HG02759 (cell line): ENCODE data around the gene SEPTIN1.
"Not testable (repeated sequence)": the region's sequence is repeated elsewhere in the genome, so short reads cannot be mapped to it uniquely, and the experiment has no call there.

Experiments used
- ATAC-seq: cut with Tn5 transposase; IDR thresholded peaks from one replicate; pipeline ENCODE4 v1.9.1; 2021; ENCODE audit warnings: mild to moderate bottlenecking, moderate library complexity; ENCODE audit not compliant: unreplicated experiment

Gene SEPTIN1

GRCh38 chr16:30401768-30402425, 19.5 kb upstream of the SEPTIN1 start:
- ATAC-seq = no peak

DNA sequence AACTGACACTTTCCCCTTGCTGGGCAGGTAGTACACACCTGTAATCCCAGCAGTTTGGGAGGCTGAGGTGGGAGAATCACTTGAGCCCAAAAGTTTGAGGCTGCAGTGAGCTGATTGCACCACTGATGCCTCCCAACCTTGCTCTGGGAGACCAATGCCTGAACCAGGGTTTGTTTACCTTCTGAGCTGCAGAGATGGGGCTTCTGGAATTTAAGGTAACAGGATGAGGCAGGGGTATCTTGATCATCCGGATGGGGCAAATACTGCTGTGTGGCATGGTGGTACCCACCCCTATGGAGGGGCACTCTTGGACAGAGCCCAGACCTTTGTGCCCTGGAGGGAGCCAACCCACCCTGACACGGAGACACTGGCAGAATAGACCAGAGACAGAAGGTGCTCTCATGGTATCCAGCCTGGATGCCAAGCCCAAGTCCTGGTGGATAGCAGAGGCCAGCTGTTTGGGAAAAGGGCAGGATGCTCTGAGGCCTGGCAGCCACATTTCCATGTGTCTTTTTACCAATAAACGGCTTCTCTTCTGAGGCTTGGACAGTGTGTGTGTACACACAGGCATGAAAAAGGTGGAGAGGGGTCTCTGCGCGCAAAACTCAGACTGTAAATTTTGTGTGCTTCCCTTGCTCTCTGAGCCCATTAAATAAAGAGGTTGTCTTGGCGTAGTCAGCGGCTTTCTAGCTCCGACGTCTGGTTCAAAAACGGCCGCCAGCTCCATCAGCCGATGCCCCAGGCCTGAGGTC, 17.2 kb upstream of the SEPTIN1 start:
- ATAC-seq = no peak

GRCh38 chr16:30398661-30399434, 16.5 kb upstream of the SEPTIN1 start:
- no peak for ATAC-seq

GRCh38 chr16:30397776-30398660, 15.7 kb upstream of the SEPTIN1 start:
- no peak for ATAC-seq

- ATAC-seq = no peak
Measured at GRCh38 chr16:30397056-30397455, 14.7 kb upstream of the SEPTIN1 start.

GRCh38 chr16:30396627-30397026, 14.3 kb upstream of the SEPTIN1 start:
- ATAC-seq = not testable (repeated sequence)

- ATAC-seq = no peak
Measured at GRCh38 chr16:30395992-30396585, 13.7 kb upstream of the SEPTIN1 start.

DNA sequence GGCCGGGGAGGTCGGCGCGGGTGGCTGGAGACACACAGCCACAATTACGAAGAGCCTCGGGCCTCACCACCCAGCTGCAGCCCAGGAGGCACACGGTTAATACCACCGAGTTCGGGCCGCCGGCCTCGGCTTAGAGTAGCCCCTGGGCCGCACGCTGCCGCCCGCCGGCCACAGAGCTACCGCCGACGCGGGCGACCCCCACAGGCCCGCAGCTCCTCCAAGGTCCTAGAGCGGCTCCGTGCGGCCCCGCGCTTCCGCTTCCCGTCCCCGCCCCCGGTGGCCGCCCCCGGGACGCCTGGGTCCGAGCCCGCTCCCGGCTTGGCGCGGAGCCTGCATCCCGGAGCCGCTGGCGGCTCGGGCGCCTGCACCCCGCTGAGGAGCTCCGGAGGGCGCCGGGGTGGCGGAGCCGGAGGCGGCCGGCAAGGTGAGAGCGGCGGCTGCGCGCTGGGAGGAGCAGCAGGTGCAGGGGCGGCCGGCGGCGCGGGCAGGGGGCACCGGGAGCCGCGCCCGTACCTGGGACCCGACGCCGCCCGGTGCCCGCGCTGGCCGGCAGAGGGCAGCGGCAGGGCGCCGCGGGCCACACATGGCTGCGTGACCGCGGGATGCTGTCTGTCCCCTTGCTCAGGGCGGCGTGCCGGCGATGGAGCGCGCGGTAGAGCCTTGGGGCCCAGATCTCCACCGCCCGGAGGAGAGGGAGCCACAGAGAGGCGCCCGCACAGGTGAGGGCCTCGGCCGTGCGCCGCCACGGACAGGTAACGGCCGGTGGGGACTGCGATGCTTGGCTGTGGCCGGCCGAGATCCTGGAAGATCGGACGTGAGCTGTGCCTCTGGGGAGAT, 13.0 kb upstream of the SEPTIN1 start, which contains the start of gene ZNF48:
Gene ZNF48 (plus strand): TSS at position 266 of the 837 bp plus-strand sequence. CDS start 375 bp downstream, at position 641.
- ATAC-seq = peak; percentile 70

- no peak for ATAC-seq
Measured at GRCh38 chr16:30394592-30395154, 12.3 kb upstream of the SEPTIN1 start.

DNA sequence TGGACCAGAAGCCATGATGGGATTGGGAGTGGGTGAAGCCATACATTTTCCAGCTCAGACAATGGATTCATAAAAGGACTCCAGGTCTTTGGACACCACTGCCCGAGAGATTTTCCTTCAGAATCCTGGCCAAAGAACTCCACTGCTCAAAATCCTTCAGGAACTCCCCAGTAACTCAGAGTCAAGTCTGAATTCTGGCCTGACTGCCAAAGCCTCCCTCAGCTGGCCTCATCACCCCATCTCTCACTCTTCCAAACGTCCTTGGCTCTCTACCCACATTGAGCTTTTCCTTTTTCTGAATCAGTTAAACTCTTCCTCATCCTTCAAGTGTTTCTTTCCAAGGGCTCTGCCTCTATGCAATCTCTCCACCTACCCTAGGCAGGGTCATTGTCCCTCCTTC, 1.2 kb upstream of the SEPTIN1 start:
- no peak for ATAC-seq

DNA sequence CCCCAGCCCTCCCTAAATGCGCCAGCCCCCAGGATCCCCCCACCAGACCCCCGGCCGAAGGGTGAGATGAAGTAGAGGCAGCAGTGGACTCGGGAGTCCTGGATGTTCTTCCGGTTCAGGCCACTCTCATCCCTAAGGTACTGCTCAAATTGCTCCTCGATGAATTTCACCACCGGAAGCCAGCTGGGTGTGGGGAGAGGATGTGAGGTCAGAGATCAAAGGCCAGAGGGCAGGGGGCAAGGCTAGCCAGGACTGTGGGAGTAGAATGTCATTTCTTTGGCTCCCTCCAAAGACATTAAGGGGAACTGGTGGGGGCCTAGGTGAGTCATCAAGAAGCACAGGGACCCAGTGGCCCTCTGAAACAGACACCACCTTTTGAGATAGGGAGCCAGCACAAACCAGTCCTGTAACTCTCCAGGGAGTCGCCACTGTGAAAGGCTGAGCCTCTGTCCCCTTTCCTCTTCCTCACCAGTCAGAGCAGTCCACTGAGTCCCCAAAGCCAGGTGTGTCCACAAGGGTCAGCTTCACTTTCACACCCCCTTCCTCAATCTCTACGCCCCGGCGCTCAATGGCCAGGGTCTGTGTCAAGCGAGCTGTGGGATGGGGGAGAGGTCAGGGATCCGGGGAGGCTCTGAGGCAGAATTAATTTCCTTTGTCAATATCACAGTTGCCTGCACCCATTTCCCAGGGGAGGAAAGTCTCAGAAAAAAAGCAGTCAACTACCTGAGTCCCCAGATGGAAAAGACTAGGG, 895 bp downstream of the SEPTIN1 start:
- no peak for ATAC-seq

DNA sequence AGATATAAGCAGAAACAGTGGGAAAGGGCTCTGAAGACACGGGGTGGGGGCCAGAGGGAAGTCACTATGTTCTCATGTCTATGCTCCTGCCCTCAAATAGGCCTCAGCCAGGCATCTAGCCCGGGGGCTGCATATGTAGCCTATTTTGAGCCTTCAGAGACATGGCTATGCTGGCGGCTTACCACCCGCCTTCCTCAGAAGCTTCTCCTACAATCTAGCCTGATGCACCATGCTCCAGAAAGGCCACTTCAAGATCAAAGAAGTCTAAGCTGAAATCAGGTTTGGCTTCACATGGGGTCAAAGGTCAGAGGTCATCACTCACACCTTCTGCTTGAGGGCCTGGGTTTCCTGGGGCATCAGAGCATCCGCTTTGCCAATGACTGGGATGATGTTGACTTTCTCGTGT, 1.6 kb downstream of the SEPTIN1 start:
- ATAC-seq = no peak

GRCh38 chr16:30380072-30380802, 2.1 kb downstream of the SEPTIN1 start:
- ATAC-seq = no peak

GRCh38 chr16:30379158-30379783, 3.1 kb downstream of the SEPTIN1 start:
- ATAC-seq = no peak

- ATAC-seq = peak; percentile 86
Measured at GRCh38 chr16:30378236-30379157, 3.9 kb downstream of the SEPTIN1 start.

DNA sequence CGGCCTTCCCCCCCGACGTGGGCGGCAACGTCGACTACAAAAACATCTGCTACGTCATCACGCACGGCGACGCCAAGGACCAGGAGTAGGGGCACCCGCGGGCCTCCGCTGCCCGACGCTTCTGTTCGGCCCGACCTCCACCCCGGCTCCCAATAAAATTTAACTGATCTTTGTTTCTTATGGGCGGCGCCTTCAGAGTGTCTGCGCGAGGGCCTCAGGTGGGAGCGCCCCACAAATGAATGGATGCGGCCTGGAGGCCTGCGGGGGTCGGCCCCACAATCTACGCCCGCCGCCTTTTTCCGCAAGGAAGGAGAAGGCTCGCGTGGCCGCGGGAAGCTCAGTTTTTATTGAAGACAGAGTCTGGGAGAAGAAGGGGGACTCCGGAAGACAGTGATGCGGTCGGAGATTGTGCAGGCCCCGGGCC, 4.5 kb downstream of the SEPTIN1 start:
- ATAC-seq = peak; percentile 50
